Tongue (tissue), 2 donors: ENCODE results near the gene DNAJC16. TPM values are rescaled to one million over a fixed set of nuclear protein-coding genes. Genes with fewer than 3 reads are reported as not detected.

Experiments used
- DNase-seq: peaks from one replicate; pipeline ENCODE4 v3.0.0-alpha.2; 2015
- total RNA-seq: library from RNA; depleted of rRNA; stranded (reverse); fragments of >200 nt; gene quantifications from one replicate; pipeline ENCODE4 v1.2.3, GENCODE V29; 2014

DNAJC16 gene
- total RNA-seq, 1 donor from 2014 or later: 18.6 TPM

GRCh38 chr1:15540186-15540585 lies 13.5 kb downstream of the DNAJC16 start:
- no peak for DNase-seq

GRCh38 chr1:15541231-15541792 lies 14.7 kb downstream of the DNAJC16 start:
- DNase-seq: no peak

- DNase-seq: no peak
These were observed 16.0 kb downstream of the DNAJC16 start for GRCh38 chr1:15542388-15543250.

- no peak for DNase-seq
These were observed 16.6 kb downstream of the DNAJC16 start for GRCh38 chr1:15543251-15543588.

GRCh38 chr1:15543589-15544568 lies 17.2 kb downstream of the DNAJC16 start:
- no peak for DNase-seq

- DNase-seq: no peak
These were observed 20.0 kb downstream of the DNAJC16 start for GRCh38 chr1:15546641-15547040.

GRCh38 chr1:15550573-15550972 lies 23.9 kb downstream of the DNAJC16 start:
- DNase-seq: no peak

- DNase-seq: no peak
These were observed 30.4 kb downstream of the DNAJC16 start for GRCh38 chr1:15557008-15557407.

- no peak for DNase-seq
These were observed 30.9 kb downstream of the DNAJC16 start for GRCh38 chr1:15557594-15557993.

- DNase-seq: no peak
These were observed 31.9 kb downstream of the DNAJC16 start for GRCh38 chr1:15558516-15558915.

- DNase-seq: no peak
These were observed 32.7 kb downstream of the DNAJC16 start for GRCh38 chr1:15559189-15559810.

GRCh38 chr1:15568387-15569073 lies 41.9 kb downstream of the DNAJC16 start:
- DNase-seq: no peak

GRCh38 chr1:15570861-15571260 lies 44.2 kb downstream of the DNAJC16 start:
- DNase-seq: no peak

GRCh38 chr1:15571266-15571665 lies 44.6 kb downstream of the DNAJC16 start:
- no peak for DNase-seq

- DNase-seq: no peak
These were observed 46.8 kb downstream of the DNAJC16 start for GRCh38 chr1:15573477-15573876.

GRCh38 chr1:15574741-15575140 lies 48.1 kb downstream of the DNAJC16 start:
- DNase-seq: no peak

- no peak for DNase-seq
These were observed 49.0 kb downstream of the DNAJC16 start for GRCh38 chr1:15575549-15576150.

- no peak for DNase-seq
These were observed 51.0 kb downstream of the DNAJC16 start for GRCh38 chr1:15577691-15578090.

GRCh38 chr1:15578921-15579682 lies 52.5 kb downstream of the DNAJC16 start:
- DNase-seq: no peak

GRCh38 chr1:15579683-15580047 lies 53.0 kb downstream of the DNAJC16 start:
- no peak for DNase-seq
